Measurements from ENCODE around the gene ATG4B. TPM values are rescaled to one million over a fixed set of nuclear protein-coding genes. Genes with fewer than 3 reads are reported as not detected.

The ATG4B gene
- total and polyA plus RNA-seq, 9 donors = 37.1 to 70.4 (median 53.3) TPM

- Histone ChIP-seq H3K4me1 (ENCODE audit: insufficient read depth) (no peaks in the 10 kb centered on the region), H3K27me3 (no peaks in the 10 kb centered on the region), H3K4me3 (no peak overlapping the region), H3K27ac (no peak overlapping the region), H3K36me3 (no peaks in the 10 kb centered on the region), H3K9me3 (no peaks in the 10 kb centered on the region)
- peak in 1 of 5 donors; percentile 8 for DNase-seq
- intact Hi-C loops (cut with DNase I) = no loop called here
- WGBS, 3 donors = 76 to 82% (median 77%) methylated on average over 1 of the region's 1 CpG
- TF ChIP-seq POLR2A (IDR thresholded peaks at IDR 0.05) (no peak), CTCF (IDR thresholded peaks at IDR 0.05) (no peak), EP300 (IDR thresholded peaks at IDR 0.05) (no peak)
Measured at GRCh38 chr2:241598487-241598886, 39.0 kb upstream of the ATG4B start.

- DNase-seq = no peak
- WGBS, 3 donors = 79 to 81% (median 79%) methylated on average over 6 of the region's 6 CpGs
- Histone ChIP-seq H3K27me3 (no peaks in the 10 kb centered on the region), H3K9me3 (no peaks in the 10 kb centered on the region), H3K27ac (no peak overlapping the region), H3K4me3 (no peak overlapping the region), H3K4me1 (ENCODE audit: insufficient read depth) (no peaks in the 10 kb centered on the region), H3K36me3 (no peaks in the 10 kb centered on the region)
- intact Hi-C loops (cut with DNase I) = no loop called here
- no peak for TF ChIP-seq POLR2A (IDR thresholded peaks at IDR 0.05)
- TF ChIP-seq CTCF (IDR thresholded peaks at IDR 0.05) = no peak
- no peak for TF ChIP-seq EP300 (IDR thresholded peaks at IDR 0.05)
Measured at GRCh38 chr2:241599615-241600014, 37.9 kb upstream of the ATG4B start.

GRCh38 chr2:241601841-241602240 lies 35.7 kb upstream of the ATG4B start:
- H3K9me3 ChIP-seq = no peaks in the 10 kb centered on the region
- no peak overlapping the region for H3K27ac ChIP-seq
- 90 to 92% (median 91%) methylated on average over 9 to 13 of the region's 13 CpGs for WGBS, 3 donors
- no peaks in the 10 kb centered on the region for H3K4me1 ChIP-seq (ENCODE audit: insufficient read depth)
- no peak overlapping the region for H3K4me3 ChIP-seq
- no peaks in the 10 kb centered on the region for H3K27me3 ChIP-seq
- TF ChIP-seq POLR2A (IDR thresholded peaks at IDR 0.05) = no peak
- no peak for TF ChIP-seq EP300 (IDR thresholded peaks at IDR 0.05)
- no peak for TF ChIP-seq CTCF (IDR thresholded peaks at IDR 0.05)
- H3K36me3 ChIP-seq = no peaks in the 10 kb centered on the region
- peak in 1 of 5 donors; percentile 26 for DNase-seq
- intact Hi-C loops (cut with DNase I) = no loop called here

GRCh38 chr2:241602720-241603119 lies 34.8 kb upstream of the ATG4B start:
- H3K27ac ChIP-seq = no peak overlapping the region
- no peaks in the 10 kb centered on the region for H3K27me3 ChIP-seq
- H3K4me1 ChIP-seq (ENCODE audit: insufficient read depth) = no peaks in the 10 kb centered on the region
- no peak overlapping the region for H3K4me3 ChIP-seq
- peak in 1 of 5 donors; percentile 34 for DNase-seq
- TF ChIP-seq CTCF (IDR thresholded peaks at IDR 0.05) (no peak), POLR2A (IDR thresholded peaks at IDR 0.05) (no peak), EP300 (IDR thresholded peaks at IDR 0.05) (no peak)
- WGBS, 3 donors = 95 to 98% (median 95%) methylated on average over 17 of the region's 17 CpGs
- intact Hi-C loops (cut with DNase I) = no loop called here
- H3K36me3 ChIP-seq = no peaks in the 10 kb centered on the region
- H3K9me3 ChIP-seq = no peaks in the 10 kb centered on the region

Data from ovary (tissue), 9 donors.